ENCODE results near the gene ACTN4.

- TF ChIP-seq CTCF (conservative IDR thresholded peaks at IDR 0.05 in 1 of 2, IDR thresholded peaks at IDR 0.05 in 1 of 2; ENCODE audit: extremely low read depth in 1 of 2, insufficient read depth in 1 of 2, low read depth in 1 of 2, low read length in 2 of 2) (no peak), EZH2 (IDR thresholded peaks at IDR 0.05; ENCODE audit: borderline replicate concordance, low read length) (no peak)
These were observed 54.8 kb downstream of the ACTN4 start for GRCh38 chr19:38702278-38702677.

All from mammary epithelial cell (primary cell).